Effector memory CD4-positive, alpha-beta T cell (primary cell): Measurements from ENCODE around the gene DDIT3.

Experiments used
- DNase-seq, 3 donors: peaks; one replicate each; pipeline ENCODE4 v3.0.0-alpha.2; 2020
- H3K27ac ChIP-seq: 2 replicates; pipeline ENCODE4 v1.7.0; 2013; ENCODE audit warnings: mild to moderate bottlenecking, low read length, moderate library complexity; ENCODE audit not compliant: insufficient read depth, poor library complexity, severe bottlenecking
- H3K27me3 ChIP-seq: replicated peaks from 2 replicates; pipeline ENCODE4 v1.7.0; 2013; ENCODE audit warnings: mild to moderate bottlenecking, low read length; ENCODE audit not compliant: insufficient read depth, control insufficient read depth, poor library complexity, severe bottlenecking
- H3K36me3 ChIP-seq: 2 replicates; pipeline ENCODE4 v1.7.0; 2013; ENCODE audit warnings: mild to moderate bottlenecking, low read length, moderate library complexity; ENCODE audit not compliant: control insufficient read depth, insufficient read depth
- H3K4me1 ChIP-seq: 2 replicates; pipeline ENCODE4 v1.7.0; 2013; ENCODE audit warnings: low read length, mild to moderate bottlenecking; ENCODE audit not compliant: control insufficient read depth, insufficient read depth, poor library complexity, severe bottlenecking
- H3K4me3 ChIP-seq: 2 replicates; pipeline ENCODE4 v1.7.0; 2013; ENCODE audit warnings: low read length, low read depth, mild to moderate bottlenecking; ENCODE audit not compliant: insufficient read depth, poor library complexity, severe bottlenecking
- H3K9me3 ChIP-seq: 2 replicates; pipeline ENCODE4 v1.7.0; 2013; ENCODE audit warnings: mild to moderate bottlenecking, low read length, moderate library complexity; ENCODE audit not compliant: control insufficient read depth

Gene DDIT3

GRCh38 chr12:57534991-57535543, 14.8 kb upstream of the DDIT3 start:
- DNase-seq = no peak
- Histone ChIP-seq H3K27me3 (no peaks in the 10 kb centered on the region), H3K4me1 (no peaks in the 10 kb centered on the region), H3K9me3 (no peaks in the 10 kb centered on the region), H3K36me3 (peaks cover 53% of the 10 kb centered on the region), H3K27ac (no peak overlapping the region), H3K4me3 (no peak overlapping the region)

- DNase-seq = no peak
- no peak overlapping the region for H3K4me3 ChIP-seq
- H3K36me3 ChIP-seq = peaks cover 59% of the 10 kb centered on the region
- no peaks in the 10 kb centered on the region for H3K4me1 ChIP-seq
- no peak overlapping the region for H3K27ac ChIP-seq
- no peaks in the 10 kb centered on the region for H3K27me3 ChIP-seq
- H3K9me3 ChIP-seq = no peaks in the 10 kb centered on the region
Measured at GRCh38 chr12:57534250-57534649, 13.9 kb upstream of the DDIT3 start.

- Histone ChIP-seq H3K27me3 (no peaks in the 10 kb centered on the region), H3K9me3 (no peaks in the 10 kb centered on the region), H3K27ac (no peak overlapping the region), H3K4me3 (no peak overlapping the region), H3K4me1 (no peaks in the 10 kb centered on the region), H3K36me3 (peaks cover 70% of the 10 kb centered on the region)
- DNase-seq = no peak
Measured at GRCh38 chr12:57533108-57533507, 12.8 kb upstream of the DDIT3 start.

- no peak for DNase-seq
- no peaks in the 10 kb centered on the region for H3K9me3 ChIP-seq
- H3K27ac ChIP-seq = no peak overlapping the region
- H3K27me3 ChIP-seq = no peaks in the 10 kb centered on the region
- H3K4me1 ChIP-seq = no peaks in the 10 kb centered on the region
- no peak overlapping the region for H3K4me3 ChIP-seq
- peaks cover 83% of the 10 kb centered on the region for H3K36me3 ChIP-seq
Measured at GRCh38 chr12:57531836-57532235, 11.5 kb upstream of the DDIT3 start.

GRCh38 chr12:57530396-57531142, 10.3 kb upstream of the DDIT3 start:
- Histone ChIP-seq H3K9me3 (no peaks in the 10 kb centered on the region), H3K4me1 (no peaks in the 10 kb centered on the region), H3K27ac (no peak overlapping the region), H3K27me3 (no peaks in the 10 kb centered on the region), H3K36me3 (peaks cover 86% of the 10 kb centered on the region), H3K4me3 (no peak overlapping the region)
- no peak for DNase-seq

- Histone ChIP-seq H3K4me3 (no peak overlapping the region), H3K4me1 (no peaks in the 10 kb centered on the region), H3K9me3 (no peaks in the 10 kb centered on the region), H3K36me3 (peaks cover 88% of the 10 kb centered on the region), H3K27me3 (no peaks in the 10 kb centered on the region), H3K27ac (no peak overlapping the region)
- no peak for DNase-seq
Measured at GRCh38 chr12:57529831-57530230, 9.5 kb upstream of the DDIT3 start.

- Histone ChIP-seq H3K36me3 (peaks cover 80% of the 10 kb centered on the region), H3K4me1 (peaks cover 5% of the 10 kb centered on the region), H3K27ac (no peak overlapping the region), H3K9me3 (no peaks in the 10 kb centered on the region), H3K27me3 (no peaks in the 10 kb centered on the region), H3K4me3 (no peak overlapping the region)
- DNase-seq = no peak
Measured at GRCh38 chr12:57528831-57529555, 8.7 kb upstream of the DDIT3 start.

- no peaks in the 10 kb centered on the region for H3K9me3 ChIP-seq
- peaks cover 77% of the 10 kb centered on the region for H3K36me3 ChIP-seq
- no peak overlapping the region for H3K4me3 ChIP-seq
- H3K4me1 ChIP-seq = peaks cover 13% of the 10 kb centered on the region
- no peak overlapping the region for H3K27ac ChIP-seq
- no peaks in the 10 kb centered on the region for H3K27me3 ChIP-seq
- no peak for DNase-seq
Measured at GRCh38 chr12:57528176-57528575, 7.9 kb upstream of the DDIT3 start.

- H3K27me3 ChIP-seq = no peaks in the 10 kb centered on the region
- H3K36me3 ChIP-seq = peaks cover 67% of the 10 kb centered on the region
- no peaks in the 10 kb centered on the region for H3K9me3 ChIP-seq
- DNase-seq = no peak
- no peak overlapping the region for H3K27ac ChIP-seq
- no peak overlapping the region for H3K4me3 ChIP-seq
- peaks cover 15% of the 10 kb centered on the region for H3K4me1 ChIP-seq
Measured at GRCh38 chr12:57527184-57527583, 6.9 kb upstream of the DDIT3 start.

- no peak overlapping the region for H3K4me3 ChIP-seq
- DNase-seq = no peak
- peaks cover 21% of the 10 kb centered on the region for H3K4me1 ChIP-seq
- H3K9me3 ChIP-seq = no peaks in the 10 kb centered on the region
- H3K27me3 ChIP-seq = no peaks in the 10 kb centered on the region
- no peak overlapping the region for H3K27ac ChIP-seq
- peaks cover 61% of the 10 kb centered on the region for H3K36me3 ChIP-seq
Measured at GRCh38 chr12:57526477-57527126, 6.3 kb upstream of the DDIT3 start.
